Measurements from ENCODE around the gene PRDM1.

DNA sequence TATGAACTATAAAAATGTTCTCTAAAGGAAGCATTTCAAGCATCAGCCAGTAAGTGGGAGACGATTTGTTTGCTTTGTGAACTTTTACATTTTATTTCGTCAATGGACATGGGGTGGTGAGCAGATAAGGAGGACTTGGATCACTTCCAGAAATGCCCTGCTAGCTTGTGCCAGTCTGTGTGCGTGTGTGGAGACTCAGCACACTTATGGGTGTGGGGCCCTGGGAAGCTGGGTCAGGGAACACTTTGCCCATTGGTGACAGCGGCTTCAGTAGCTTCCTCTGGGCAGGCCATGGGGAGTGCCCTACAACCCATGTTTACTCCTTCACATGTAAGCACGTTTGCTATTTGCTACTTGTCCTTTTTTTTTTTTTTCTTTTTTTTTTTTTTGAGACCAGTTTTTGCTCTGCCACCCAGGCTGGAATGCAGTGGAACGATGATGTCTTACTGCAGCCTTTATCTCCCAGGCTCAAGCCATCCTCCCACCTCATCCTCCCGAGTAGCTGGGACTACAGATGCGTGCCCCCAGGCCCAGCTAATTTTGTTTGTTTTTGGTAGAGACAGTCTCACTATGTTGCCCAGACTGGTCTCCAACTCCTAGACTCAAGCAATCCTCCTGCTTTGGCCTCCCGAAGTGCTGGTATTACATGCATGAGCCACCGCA, 24.2 kb downstream of the PRDM1 start:
- TF ChIP-seq, protein P1, sequence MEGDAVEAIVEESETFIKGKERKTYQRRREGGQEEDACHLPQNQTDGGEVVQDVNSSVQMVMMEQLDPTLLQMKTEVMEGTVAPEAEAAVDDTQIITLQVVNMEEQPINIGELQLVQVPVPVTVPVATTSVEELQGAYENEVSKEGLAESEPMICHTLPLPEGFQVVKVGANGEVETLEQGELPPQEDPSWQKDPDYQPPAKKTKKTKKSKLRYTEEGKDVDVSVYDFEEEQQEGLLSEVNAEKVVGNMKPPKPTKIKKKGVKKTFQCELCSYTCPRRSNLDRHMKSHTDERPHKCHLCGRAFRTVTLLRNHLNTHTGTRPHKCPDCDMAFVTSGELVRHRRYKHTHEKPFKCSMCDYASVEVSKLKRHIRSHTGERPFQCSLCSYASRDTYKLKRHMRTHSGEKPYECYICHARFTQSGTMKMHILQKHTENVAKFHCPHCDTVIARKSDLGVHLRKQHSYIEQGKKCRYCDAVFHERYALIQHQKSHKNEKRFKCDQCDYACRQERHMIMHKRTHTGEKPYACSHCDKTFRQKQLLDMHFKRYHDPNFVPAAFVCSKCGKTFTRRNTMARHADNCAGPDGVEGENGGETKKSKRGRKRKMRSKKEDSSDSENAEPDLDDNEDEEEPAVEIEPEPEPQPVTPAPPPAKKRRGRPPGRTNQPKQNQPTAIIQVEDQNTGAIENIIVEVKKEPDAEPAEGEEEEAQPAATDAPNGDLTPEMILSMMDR (IDR thresholded peaks at IDR 0.05; ENCODE audit: insufficient read depth, low read depth, low read length): no peak
- TF ChIP-seq EZH2 (IDR thresholded peaks at IDR 0.05; ENCODE audit: insufficient read depth, low read length): no peak
